NCI-H1048 (cell line): ENCODE results near the gene MAN2C1.
"Not testable (repeated sequence)": the region's sequence is repeated elsewhere in the genome, so short reads cannot be mapped to it uniquely, and the experiment has no call there.

ENCODE experiments used
- DNase-seq: peaks from one replicate; lab custom pipeline; 2025; lab: John Stamatoyannopoulos, UW

The MAN2C1 gene

GRCh38 chr15:75346796-75347221 lies 21.6 kb downstream of the MAN2C1 start, which contains the start of gene NEIL1:
Gene NEIL1, plus strand, starts transcription at chr15:75347039. Its CDS starts 1,867 bp downstream, at chr15:75348906.
- DNase-seq, result no peak

DNA sequence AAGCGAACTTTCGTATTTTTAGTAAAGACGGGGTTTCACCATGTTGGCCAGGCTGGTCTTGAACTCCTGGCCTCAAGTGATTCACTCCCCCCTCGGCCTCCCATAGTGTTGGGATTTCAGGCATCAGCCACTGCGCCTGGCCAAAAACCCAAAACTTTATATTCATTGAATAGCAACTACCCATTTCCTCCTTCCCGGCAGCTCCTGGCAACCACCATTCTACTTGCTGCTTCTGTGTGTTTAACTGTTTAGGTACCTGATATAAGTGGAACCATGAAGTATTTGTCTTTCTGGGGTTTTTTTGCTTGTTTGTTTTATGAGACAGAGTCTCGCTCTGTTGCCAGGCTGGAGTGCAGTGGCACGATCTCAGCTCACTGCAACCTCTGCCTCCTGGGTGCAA lies 24.5 kb downstream of the MAN2C1 start:
- not testable (repeated sequence) for DNase-seq

GRCh38 chr15:75342221-75342620 lies 26.2 kb downstream of the MAN2C1 start:
- DNase-seq, result no peak

- no peak for DNase-seq
These were observed 28.7 kb downstream of the MAN2C1 start for GRCh38 chr15:75339531-75340240.

DNA sequence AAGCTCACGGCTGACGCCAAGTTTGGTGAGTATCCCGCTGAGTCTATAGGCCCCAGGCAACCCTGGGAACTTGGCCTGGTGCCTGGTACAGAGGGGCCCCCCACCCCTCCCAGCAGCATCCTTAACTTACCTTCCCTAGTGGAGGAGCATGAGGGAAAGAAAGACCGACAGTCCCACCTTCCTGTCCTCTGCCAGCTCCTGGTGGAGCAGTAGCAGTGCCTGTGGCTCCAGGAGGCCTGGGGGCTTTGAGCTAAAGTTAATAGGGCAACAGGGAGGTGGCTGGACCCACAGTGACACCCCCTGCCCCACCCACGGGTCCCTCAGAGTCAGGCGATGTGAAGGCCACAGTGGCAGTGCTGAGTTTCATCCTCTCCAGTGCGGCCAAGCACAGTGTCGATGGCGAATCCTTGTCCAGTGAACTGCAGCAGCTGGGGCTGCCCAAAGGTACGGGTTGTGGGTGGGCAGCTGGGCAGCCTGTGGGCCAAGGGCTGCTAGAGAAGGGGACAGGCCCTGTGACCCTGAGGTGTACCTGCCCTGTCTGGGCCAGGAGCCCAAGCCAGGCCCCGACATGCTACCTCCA lies 29.7 kb downstream of the MAN2C1 start:
- DNase-seq, result no peak

GRCh38 chr15:75335705-75336355 lies 32.6 kb downstream of the MAN2C1 start, which contains the start of gene COMMD4:
Gene COMMD4, plus strand, starts transcription at chr15:75336063. Its CDS starts 27 bp downstream, at chr15:75336090.
- DNase-seq, result peak; percentile 67

GRCh38 chr15:75335313-75335704 lies 33.1 kb downstream of the MAN2C1 start:
- DNase-seq, result no peak

- DNase-seq, result not testable (repeated sequence)
These were observed 34.6 kb downstream of the MAN2C1 start for GRCh38 chr15:75333654-75334419.

- DNase-seq, result not testable (repeated sequence)
These were observed 36.3 kb downstream of the MAN2C1 start for GRCh38 chr15:75332093-75332492.

DNA sequence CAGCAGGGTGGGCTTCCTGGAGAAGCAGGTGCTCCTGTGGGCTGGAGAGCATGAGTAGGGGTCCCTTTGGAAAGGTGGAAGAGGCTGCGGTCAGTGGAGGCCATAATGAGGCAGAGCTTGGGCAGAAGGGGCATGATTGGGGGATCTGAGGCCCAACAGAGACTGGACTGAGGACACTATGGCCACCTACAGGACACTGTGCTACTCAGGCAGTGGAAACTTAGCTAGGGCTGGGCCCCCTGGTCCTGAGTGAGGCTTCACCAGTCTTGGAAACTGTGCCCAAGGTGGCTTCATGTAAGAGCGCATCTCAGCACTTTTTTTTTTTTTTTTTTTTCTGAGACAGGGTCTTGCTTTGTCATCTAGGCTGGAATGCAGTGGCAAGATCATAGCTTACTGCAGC lies 38.8 kb downstream of the MAN2C1 start:
- DNase-seq, result no peak

DNA sequence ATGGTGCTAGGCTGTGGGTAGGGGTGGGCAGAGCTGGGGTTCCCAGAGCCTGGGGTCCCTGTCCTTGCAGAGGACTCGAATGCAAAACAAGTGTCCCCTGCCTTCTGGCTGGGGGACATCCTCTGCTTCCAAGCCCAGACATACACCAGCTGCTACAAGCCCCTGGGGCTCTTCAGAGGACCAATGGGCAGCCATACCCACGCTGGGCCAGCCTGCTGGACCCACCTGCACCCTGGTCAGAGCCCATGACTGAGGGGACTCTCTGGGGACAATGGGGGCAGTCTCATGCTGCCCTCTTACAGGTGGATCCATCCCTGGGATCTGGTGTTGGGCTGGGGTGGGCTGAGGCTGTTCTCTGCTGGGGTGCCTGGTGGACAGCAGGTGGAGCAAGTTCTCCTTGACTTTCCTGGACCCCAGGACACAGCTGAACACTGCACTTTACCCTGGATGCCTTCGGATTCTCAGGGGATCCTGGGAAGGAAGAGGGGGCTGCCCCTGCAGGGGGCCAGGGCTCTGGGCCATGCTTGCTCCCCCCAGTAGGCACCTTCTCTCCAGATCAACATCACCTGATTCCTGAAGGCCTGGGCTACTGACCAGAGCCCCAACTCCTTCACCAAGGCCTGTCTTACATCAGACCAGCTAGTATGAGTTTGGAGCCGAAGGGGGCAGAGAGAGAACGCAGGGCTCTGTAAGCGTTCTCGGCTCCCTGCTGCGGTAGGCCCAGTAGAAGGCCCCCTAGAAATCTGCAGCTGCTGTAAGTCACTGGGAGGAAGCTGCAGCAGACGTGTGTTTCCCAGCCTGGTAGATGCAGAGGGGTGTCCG lies 39.7 kb downstream of the MAN2C1 start:
- DNase-seq, result no peak

- DNase-seq, result no peak
These were observed 40.9 kb downstream of the MAN2C1 start for GRCh38 chr15:75327491-75327890.

GRCh38 chr15:75327005-75327404 lies 41.4 kb downstream of the MAN2C1 start:
- no peak for DNase-seq

- no peak for DNase-seq
These were observed 42.5 kb downstream of the MAN2C1 start for GRCh38 chr15:75325922-75326321.

GRCh38 chr15:75321711-75322110 lies 46.7 kb downstream of the MAN2C1 start:
- DNase-seq, result no peak

DNA sequence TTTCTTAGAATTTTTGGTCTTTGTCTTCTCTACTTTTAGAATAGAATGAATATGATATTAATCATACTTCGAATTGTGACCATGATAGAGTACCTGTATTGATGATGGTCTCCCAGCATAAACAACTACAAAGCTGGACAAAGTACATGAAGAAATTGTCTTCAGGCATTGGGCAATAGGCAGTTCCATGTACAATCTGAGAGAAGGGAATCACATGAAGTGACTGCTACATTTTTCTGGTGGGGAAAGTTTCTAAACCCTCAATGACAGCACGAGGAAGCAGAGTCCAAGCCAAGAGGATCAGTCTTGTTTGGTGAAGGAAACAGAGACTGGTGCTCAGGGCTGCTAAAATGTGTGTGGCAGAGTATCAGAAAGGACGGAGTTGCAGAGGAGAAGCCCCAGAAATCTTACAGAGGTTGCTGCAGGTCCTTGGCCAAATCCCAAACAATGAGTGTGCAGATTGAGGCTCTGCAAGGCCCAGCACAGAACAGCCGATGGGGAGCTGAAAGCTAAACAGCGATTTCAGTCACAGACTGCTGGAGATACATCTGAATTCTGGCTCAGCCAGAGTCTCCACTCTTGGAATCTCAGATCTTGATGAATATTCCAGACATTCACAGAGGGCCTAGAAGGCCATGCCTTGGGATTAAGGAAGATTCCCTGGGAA lies 49.0 kb downstream of the MAN2C1 start:
- DNase-seq, result not testable (repeated sequence)

GRCh38 chr15:75314552-75315290 lies 53.7 kb downstream of the MAN2C1 start:
- no peak for DNase-seq

DNA sequence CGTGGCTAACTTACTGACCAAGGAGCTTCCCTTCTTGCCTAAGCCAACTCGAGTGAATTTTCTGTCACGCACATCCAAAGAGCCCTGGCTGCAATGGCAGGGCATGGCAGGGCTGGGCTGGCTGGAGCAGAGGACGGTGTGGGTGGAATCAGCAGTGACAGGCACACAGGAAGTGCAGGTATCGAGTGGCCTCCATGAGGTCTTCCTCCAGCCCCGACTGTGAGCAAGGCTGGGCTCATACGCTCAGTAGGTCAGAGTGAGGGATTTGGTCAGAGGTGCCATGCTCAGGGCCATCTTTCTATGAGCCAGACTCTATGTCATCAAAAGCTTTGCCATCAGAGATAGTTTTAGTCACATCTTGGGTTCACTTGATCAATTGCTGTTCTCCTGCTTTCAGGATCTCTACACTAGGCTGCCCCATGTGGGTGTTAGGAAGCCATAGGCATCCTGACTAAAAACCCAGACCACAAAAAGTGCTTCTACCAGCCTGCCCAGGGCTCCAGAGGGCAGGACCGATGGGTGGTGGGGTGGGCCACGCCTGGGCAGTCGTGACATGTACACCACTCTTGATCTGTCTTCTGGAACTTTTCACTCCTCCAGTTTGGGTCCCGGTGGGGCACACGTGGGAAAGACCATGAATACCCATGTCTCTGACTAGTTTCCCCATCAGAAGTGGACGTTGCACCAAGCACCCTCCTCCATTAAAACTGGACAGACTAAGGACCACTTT lies 55.1 kb downstream of the MAN2C1 start:
- no peak for DNase-seq

DNA sequence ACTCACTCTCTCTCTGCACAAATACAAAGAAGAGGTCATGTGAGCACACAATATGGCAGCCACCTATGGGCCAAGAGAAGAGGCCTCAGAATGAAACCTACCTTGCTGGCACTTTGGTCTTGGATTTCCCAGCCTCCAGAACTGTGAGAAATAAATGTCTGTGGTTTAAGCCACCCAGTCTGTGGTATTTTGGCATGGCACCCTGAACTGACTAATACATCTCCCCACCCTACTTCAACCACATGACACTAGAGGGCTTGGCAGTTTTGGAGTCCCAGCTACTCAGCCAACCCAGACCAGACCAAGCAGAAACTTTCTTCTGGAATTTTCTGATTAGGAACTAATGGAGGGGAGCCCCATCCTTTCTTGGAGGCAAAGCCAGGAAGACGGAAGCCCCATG lies 55.9 kb downstream of the MAN2C1 start:
- DNase-seq, result not testable (repeated sequence)
